Activated CD8-positive, alpha-beta T cell treated with anti-CD3 and anti-CD28 coated beads for 36 hours (primary cell): ENCODE measurements around the gene CRIP2. TPM values are rescaled to one million over a fixed set of nuclear protein-coding genes. Genes with fewer than 3 reads are reported as not detected.

Experiments
- ATAC-seq: fragments of 200-7000 bp; cut with Tn5 transposase; one replicate; pipeline ENCODE4 v1.10.0; 2021; ENCODE audit warnings: mild to moderate bottlenecking, moderate library complexity
- CTCF ChIA-PET: fragments of 350-600 bp; sonication (Branson Sonifier 250); formaldehyde crosslinking; loops from one replicate; lab custom pipeline; 2021; ENCODE audit warnings: antibody characterized with exemption; lab: Charles Lee
- POLR2A ChIA-PET: fragments of 350-600 bp; sonication (Branson Sonifier 250); formaldehyde crosslinking; loops from one replicate; lab custom pipeline; 2021; ENCODE audit warnings: antibody characterized with exemption; lab: Charles Lee
- DNase-seq: peaks from one replicate; pipeline ENCODE4 v3.0.0-alpha.2; 2020
- H3K27ac Mint-ChIP-seq: one replicate; pipeline ENCODE4 v1.8.0; 2021; ENCODE audit warnings: mild to moderate bottlenecking, mixed read lengths
- H3K27me3 Mint-ChIP-seq: one replicate; pipeline ENCODE4 v1.8.0; 2021; ENCODE audit warnings: mixed read lengths
- H3K36me3 Mint-ChIP-seq: one replicate; pipeline ENCODE4 v1.8.0; 2021; ENCODE audit warnings: low read depth, mixed read lengths
- H3K4me1 Mint-ChIP-seq: one replicate; pipeline ENCODE4 v1.8.0; 2021; ENCODE audit warnings: low read depth, mixed read lengths
- H3K4me3 Mint-ChIP-seq: one replicate; pipeline ENCODE4 v1.8.0; 2021; ENCODE audit warnings: mild to moderate bottlenecking, moderate library complexity, mixed read lengths
- H3K9me3 Mint-ChIP-seq: one replicate; pipeline ENCODE4 v1.8.0; 2021; ENCODE audit warnings: mixed read lengths
- CTCF ChIP-seq: fragments of 200-600 bp; IDR thresholded peaks from one replicate; pipeline ENCODE4 v1.8.0; 2022; ENCODE audit warnings: antibody characterized with exemption, mild to moderate bottlenecking
- intact Hi-C: fragments of 100-400 bp; cut with micrococcal nuclease; formaldehyde crosslinking; loops from one replicate; pipeline ENCODE4 v1.10.0; 2022
- total RNA-seq, 2 experiments: library from RNA; stranded (reverse); gene quantifications; one replicate each; pipeline ENCODE4 v1.2.3, GENCODE V29; 2021

Gene CRIP2
- total RNA-seq, 2 experiments from 2014 or later: 0.45 TPM; not detected in 1

GRCh38 chr14:105525861-105526775 lies 51.5 kb downstream of the CRIP2 start, which contains the start of gene TMEM121:
TMEM121 (plus strand) TSS chr14:105526583; CDS start chr14:105528835, 2,252 bp downstream.
- DNase-seq: peak; percentile 37
- Mint-ChIP-seq H3K9me3 (peaks cover 4% of the 10 kb centered on the region), H3K4me3 (peak within 1 kb of the TSS; percentile 81), H3K27ac (peak within 1 kb of the TSS; percentile 67), H3K36me3 (peaks cover 10% of the 10 kb centered on the region), H3K4me1 (peaks cover 10% of the 10 kb centered on the region), H3K27me3 (peaks cover 3% of the 10 kb centered on the region)
- TF ChIP-seq CTCF: no peak
- ChIA-PET CTCF (interaction anchor here (1.2 kb wide), 1 partner anchor 45 kb away, joined by 3 read pairs; no protein-coding TSS in a partner anchor), POLR2A (no interaction called here)
- ATAC-seq: peak; percentile 18
- intact Hi-C loops: no loop called here

GRCh38 chr14:105526776-105527380 lies 52.3 kb downstream of the CRIP2 start:
- DNase-seq (peak; percentile 33), ATAC-seq (no peak)
- H3K36me3 Mint-ChIP-seq: peaks cover 10% of the 10 kb centered on the region
- H3K27me3 Mint-ChIP-seq: peaks cover 3% of the 10 kb centered on the region
- H3K4me1 Mint-ChIP-seq: peaks cover 10% of the 10 kb centered on the region
- ChIA-PET POLR2A (interaction anchor here (0.5 kb wide), 1 partner anchor 21 kb away, joined by 4 read pairs; no protein-coding TSS in a partner anchor), CTCF (no interaction called here)
- intact Hi-C loops: no loop called here
- peaks cover 4% of the 10 kb centered on the region for H3K9me3 Mint-ChIP-seq
- no peak for TF ChIP-seq CTCF
- H3K4me3 Mint-ChIP-seq: peak overlapping the region; percentile 81
- H3K27ac Mint-ChIP-seq: peak overlapping the region; percentile 67

GRCh38 chr14:105527381-105527825 lies 52.8 kb downstream of the CRIP2 start:
- Mint-ChIP-seq H3K4me1 (peaks cover 12% of the 10 kb centered on the region), H3K27me3 (peaks cover 3% of the 10 kb centered on the region), H3K27ac (peak overlapping the region; percentile 69), H3K9me3 (peaks cover 4% of the 10 kb centered on the region), H3K4me3 (peak overlapping the region; percentile 81), H3K36me3 (peaks cover 10% of the 10 kb centered on the region)
- intact Hi-C loops: no loop called here
- ChIA-PET POLR2A (interaction anchor here (0.5 kb wide), 1 partner anchor 22 kb away, joined by 4 read pairs; no protein-coding TSS in a partner anchor), CTCF (no interaction called here)
- TF ChIP-seq CTCF: no peak
- ATAC-seq (no peak), DNase-seq (no peak)

- H3K27ac Mint-ChIP-seq: peak overlapping the region; percentile 69
- peak overlapping the region; percentile 81 for H3K4me3 Mint-ChIP-seq
- ChIA-PET POLR2A (interaction anchor here (1.0 to 1.6 kb wide), 4 partner anchors 34 to 45 kb away, joined by 3 to 13 read pairs (median 7); partner anchors contain the start of gene TEDC1), CTCF (interaction anchor here (0.7 to 2.2 kb wide), 8 partner anchors 10 to 327 kb away, joined by 3 to 13 read pairs (median 6); no protein-coding TSS in a partner anchor)
- ATAC-seq (peak; percentile 60), DNase-seq (peak; percentile 86)
- intact Hi-C loops: no loop called here
- peaks cover 17% of the 10 kb centered on the region for H3K4me1 Mint-ChIP-seq
- H3K36me3 Mint-ChIP-seq: peaks cover 10% of the 10 kb centered on the region
- peaks cover 3% of the 10 kb centered on the region for H3K27me3 Mint-ChIP-seq
- TF ChIP-seq CTCF: peak; percentile 81
- H3K9me3 Mint-ChIP-seq: peaks cover 4% of the 10 kb centered on the region
These were observed 53.4 kb downstream of the CRIP2 start for GRCh38 chr14:105527826-105528585.
